Endothelial cell of umbilical vein (primary cell): Measurements from ENCODE around the gene ADAP2. TPM values are rescaled to one million over a fixed set of nuclear protein-coding genes. Genes with fewer than 3 reads are reported as not detected.

Source experiments
- BruUV-seq: library from RNA; stranded (reverse); fragments of 400-500 nt; replicated peaks from 2 replicates; lab custom pipeline; 2021; lab: Mats Ljungman, UMichigan
- CTCF ChIA-PET: fragments of 300-600, 350-600 bp; sonication (Branson Sonifier 250); formaldehyde crosslinking; loops from one replicate; lab custom pipeline; 2021; ENCODE audit warnings: antibody characterized with exemption, inconsistent platforms; lab: Charles Lee
- POLR2A ChIA-PET: fragments of 300-600, 350-600 bp; sonication (Branson Sonifier 250); formaldehyde crosslinking; loops from one replicate; lab custom pipeline; 2021; ENCODE audit warnings: antibody characterized with exemption, inconsistent platforms; lab: Charles Lee
- DNase-seq: peaks from one replicate; pipeline ENCODE4 v3.0.0-alpha.2; 2011; ENCODE audit warnings: low read depth, low spot score
- FAIRE-seq: peaks from 2 replicates; lab custom pipeline; 2011; peaks lifted over from hg19 to GRCh38; lab: Jason Lieb, UNC
- H2AFZ ChIP-seq: 2 replicates; pipeline ENCODE4 v1.6.0; 2012; ENCODE audit warnings: low read depth, low read length, control low read depth, inconsistent platforms
- H3K27ac ChIP-seq: 2 replicates; pipeline ENCODE4 v1.5.1; 2011; ENCODE audit warnings: low read depth, mild to moderate bottlenecking, control low read depth, low read length, moderate library complexity; ENCODE audit not compliant: insufficient read depth
- H3K27me3 ChIP-seq, 2 experiments: 2 replicates each; pipeline versions ENCODE4 v1.6.0 to v1.6.1; 2011; ENCODE audit warnings: low read length in 2 of 2, mixed read lengths in 1 of 2; ENCODE audit not compliant: control insufficient read depth in 2 of 2, insufficient read depth in 2 of 2
- H3K36me3 ChIP-seq, 2 experiments: 2 replicates in 1 of 2; 3 replicates in 1 of 2; pipeline ENCODE4 v1.5.1; 2011; ENCODE audit warnings: low read length in 2 of 2, mild to moderate bottlenecking in 1 of 2, moderate library complexity in 1 of 2; ENCODE audit not compliant: control insufficient read depth in 2 of 2, insufficient read depth in 2 of 2; ENCODE audit errors: extremely low read depth in 1 of 2
- H3K4me1 ChIP-seq: 3 replicates; pipeline ENCODE4 v1.5.1; 2011; ENCODE audit warnings: mild to moderate bottlenecking, low read length; ENCODE audit not compliant: control insufficient read depth, insufficient read depth; ENCODE audit errors: extremely low read depth
- H3K4me2 ChIP-seq: 2 replicates; pipeline ENCODE4 v1.6.1; 2011; ENCODE audit warnings: low read length, control low read depth, mixed read lengths; ENCODE audit not compliant: insufficient read depth
- H3K4me3 ChIP-seq, 3 experiments: fragments of 200-600 bp in 1 of 3; sonication (generic), shearing (Covaris generic) in 1 of 3; replicated peaks in 1 of 3; 2 replicates each; pipeline ENCODE4 v1.5.1; 2011 to 2016; ENCODE audit warnings: control low read depth in 3 of 3, low read length in 3 of 3, mild to moderate bottlenecking in 2 of 3, inconsistent platforms in 1 of 3, low read depth in 1 of 3, moderate library complexity in 1 of 3; ENCODE audit not compliant: insufficient read depth in 1 of 3
- H3K79me2 ChIP-seq: 2 replicates; pipeline ENCODE4 v1.6.0; 2012; ENCODE audit warnings: low read length, inconsistent platforms; ENCODE audit not compliant: control insufficient read depth, insufficient read depth
- H3K9ac ChIP-seq: replicated peaks from 2 replicates; pipeline ENCODE3; 2011; ENCODE audit warnings: low read length, control low read depth; ENCODE audit not compliant: insufficient read depth; ENCODE audit errors: extremely low read depth
- H3K9me1 ChIP-seq: replicated peaks from 3 replicates; pipeline ENCODE4 v1.6.0; 2011; ENCODE audit warnings: mild to moderate bottlenecking, low read length; ENCODE audit not compliant: control insufficient read depth, insufficient read depth; ENCODE audit errors: extremely low read depth
- H3K9me3 ChIP-seq: replicated peaks from 2 replicates; pipeline ENCODE4 v1.5.1; 2012; ENCODE audit warnings: low read length, inconsistent platforms; ENCODE audit not compliant: control insufficient read depth, insufficient read depth
- H4K20me1 ChIP-seq: replicated peaks from 2 replicates; pipeline ENCODE3; 2011; ENCODE audit warnings: mild to moderate bottlenecking, low read length; ENCODE audit not compliant: control insufficient read depth, insufficient read depth; ENCODE audit errors: extremely low read depth
- EZH2 ChIP-seq: IDR thresholded peaks from 2 replicates; pipeline ENCODE4 v1.6.1; 2012; ENCODE audit warnings: borderline replicate concordance, low read depth, mild to moderate bottlenecking, moderate library complexity, low read length, inconsistent platforms; ENCODE audit not compliant: severe bottlenecking
- FOS ChIP-seq: IDR thresholded peaks from 2 replicates; pipeline ENCODE4 v1.6.1; 2011; ENCODE audit warnings: mild to moderate bottlenecking, low read length, moderate library complexity, borderline replicate concordance; ENCODE audit not compliant: insufficient read depth
- GATA2 ChIP-seq: IDR thresholded peaks from 2 replicates; pipeline ENCODE4 v1.7.0; 2011; ENCODE audit warnings: low read depth, mild to moderate bottlenecking, moderate library complexity, mixed read lengths, low read length; ENCODE audit not compliant: insufficient read length, insufficient read depth
- MAX ChIP-seq: IDR thresholded peaks from 2 replicates; pipeline ENCODE4 v1.6.1; 2011; ENCODE audit not compliant: insufficient read depth, insufficient read length
- MYC ChIP-seq: IDR thresholded peaks from one replicate; pipeline ENCODE4 v1.6.1; 2011; ENCODE audit warnings: mild to moderate bottlenecking, low read depth, low read length
- POLR2A ChIP-seq: IDR thresholded peaks from 2 replicates; pipeline ENCODE4 v1.6.1; 2012; ENCODE audit warnings: low read depth, mild to moderate bottlenecking, control low read depth, low read length
- POLR2AphosphoS5 ChIP-seq: IDR thresholded peaks from 2 replicates; pipeline ENCODE4 v1.6.1; 2012; ENCODE audit warnings: low read depth, mild to moderate bottlenecking, control low read depth, low read length, moderate library complexity; ENCODE audit not compliant: insufficient read depth
- dilution Hi-C: fragments of 300-500 bp; cut with MboI; formaldehyde crosslinking; loops from one replicate; pipeline ENCODE4 v1.15.0; 2019; ENCODE audit warnings: low sequenced_read_pairs; ENCODE audit not compliant: extremely low pct_ligation_motif_present
- intact Hi-C: fragments of 100-400 bp; cut with micrococcal nuclease; formaldehyde crosslinking; loops from one replicate; pipeline ENCODE4 v1.10.0; 2022
- polyA plus RNA-seq, 4 experiments: library from polyadenylated mRNA; depleted of rRNA in 3 of 4; stranded (reverse) in 3 of 4; unstranded in 1 of 4; fragments of >200 nt; gene quantifications; 2 replicates each; pipeline versions ENCODE4 v1.2.1 to v1.2.3, GENCODE V29; 2011 to 2012; ENCODE audit warnings: missing spikeins in 1 of 4
- total RNA-seq: library from RNA; stranded (reverse); gene quantifications from 2 replicates; pipeline ENCODE4 v1.2.3, GENCODE V29; 2021
- TF ChIP-seq, protein P1 (sequence below), 2 donors: IDR thresholded peaks; 1 replicate in 1 of 2; 2 replicates in 1 of 2; pipeline ENCODE4 v1.5.1; 2011; ENCODE audit warnings: low read length in 2 of 2, mild to moderate bottlenecking in 2 of 2, moderate library complexity in 2 of 2, control low read depth in 1 of 2, inconsistent platforms in 1 of 2, low read depth in 1 of 2; ENCODE audit not compliant: insufficient read depth in 1 of 2; ENCODE audit errors: extremely low read depth in 1 of 2

Gene ADAP2
- total and polyA plus RNA-seq, 2 donors (not counting 3 experiments of a cell fraction or from before 2014, with no cell fraction given) = 0.28 to 1.0 TPM

- POLR2A ChIA-PET = no interaction called here
- Histone ChIP-seq H3K4me3 (no peak overlapping the region), H3K9me1 (no peaks in the 10 kb centered on the region), H3K79me2 (no peaks in the 10 kb centered on the region), H3K27me3 (no peaks in the 10 kb centered on the region), H3K9ac (no peak overlapping the region), H3K9me3 (no peaks in the 10 kb centered on the region), H2AFZ (no peak overlapping the region), H4K20me1 (no peaks in the 10 kb centered on the region), H3K36me3 (no peaks in the 10 kb centered on the region), H3K27ac (no peak overlapping the region), H3K4me1 (no peaks in the 10 kb centered on the region), H3K4me2 (no peak overlapping the region)
- dilution Hi-C loops = no loop called here
- FAIRE-seq (no peak), DNase-seq (no peak)
- TF ChIP-seq EZH2 = no peak
- TF ChIP-seq, protein P1, sequence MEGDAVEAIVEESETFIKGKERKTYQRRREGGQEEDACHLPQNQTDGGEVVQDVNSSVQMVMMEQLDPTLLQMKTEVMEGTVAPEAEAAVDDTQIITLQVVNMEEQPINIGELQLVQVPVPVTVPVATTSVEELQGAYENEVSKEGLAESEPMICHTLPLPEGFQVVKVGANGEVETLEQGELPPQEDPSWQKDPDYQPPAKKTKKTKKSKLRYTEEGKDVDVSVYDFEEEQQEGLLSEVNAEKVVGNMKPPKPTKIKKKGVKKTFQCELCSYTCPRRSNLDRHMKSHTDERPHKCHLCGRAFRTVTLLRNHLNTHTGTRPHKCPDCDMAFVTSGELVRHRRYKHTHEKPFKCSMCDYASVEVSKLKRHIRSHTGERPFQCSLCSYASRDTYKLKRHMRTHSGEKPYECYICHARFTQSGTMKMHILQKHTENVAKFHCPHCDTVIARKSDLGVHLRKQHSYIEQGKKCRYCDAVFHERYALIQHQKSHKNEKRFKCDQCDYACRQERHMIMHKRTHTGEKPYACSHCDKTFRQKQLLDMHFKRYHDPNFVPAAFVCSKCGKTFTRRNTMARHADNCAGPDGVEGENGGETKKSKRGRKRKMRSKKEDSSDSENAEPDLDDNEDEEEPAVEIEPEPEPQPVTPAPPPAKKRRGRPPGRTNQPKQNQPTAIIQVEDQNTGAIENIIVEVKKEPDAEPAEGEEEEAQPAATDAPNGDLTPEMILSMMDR (IDR thresholded peaks at IDR 0.05; ENCODE audit: extremely low read depth in 1 of 2, insufficient read depth in 1 of 2, low read depth in 1 of 2, low read length in 2 of 2) = no peak
- TF ChIP-seq POLR2AphosphoS5 = no peak
- no peak for TF ChIP-seq POLR2A
- no peak for TF ChIP-seq FOS
- TF ChIP-seq GATA2 = no peak
- no peak for TF ChIP-seq MAX
- TF ChIP-seq MYC = no peak
- CTCF ChIA-PET = no interaction called here
- no TSS peak for BruUV-seq
- intact Hi-C loops = no loop called here
Measured at GRCh38 chr17:30952638-30953393, 31.1 kb downstream of the ADAP2 start.
